AML-193 (cell line): ENCODE data around the gene GPRASP1.
"Not testable (repeated sequence)": the region's sequence is repeated elsewhere in the genome, so short reads cannot be mapped to it uniquely, and the experiment has no call there.

ENCODE experiments used
- DNase-seq, 2 experiments: peaks; one replicate each; lab custom pipeline; 2025; lab: John Stamatoyannopoulos, UW

GPRASP1 gene, protein sequence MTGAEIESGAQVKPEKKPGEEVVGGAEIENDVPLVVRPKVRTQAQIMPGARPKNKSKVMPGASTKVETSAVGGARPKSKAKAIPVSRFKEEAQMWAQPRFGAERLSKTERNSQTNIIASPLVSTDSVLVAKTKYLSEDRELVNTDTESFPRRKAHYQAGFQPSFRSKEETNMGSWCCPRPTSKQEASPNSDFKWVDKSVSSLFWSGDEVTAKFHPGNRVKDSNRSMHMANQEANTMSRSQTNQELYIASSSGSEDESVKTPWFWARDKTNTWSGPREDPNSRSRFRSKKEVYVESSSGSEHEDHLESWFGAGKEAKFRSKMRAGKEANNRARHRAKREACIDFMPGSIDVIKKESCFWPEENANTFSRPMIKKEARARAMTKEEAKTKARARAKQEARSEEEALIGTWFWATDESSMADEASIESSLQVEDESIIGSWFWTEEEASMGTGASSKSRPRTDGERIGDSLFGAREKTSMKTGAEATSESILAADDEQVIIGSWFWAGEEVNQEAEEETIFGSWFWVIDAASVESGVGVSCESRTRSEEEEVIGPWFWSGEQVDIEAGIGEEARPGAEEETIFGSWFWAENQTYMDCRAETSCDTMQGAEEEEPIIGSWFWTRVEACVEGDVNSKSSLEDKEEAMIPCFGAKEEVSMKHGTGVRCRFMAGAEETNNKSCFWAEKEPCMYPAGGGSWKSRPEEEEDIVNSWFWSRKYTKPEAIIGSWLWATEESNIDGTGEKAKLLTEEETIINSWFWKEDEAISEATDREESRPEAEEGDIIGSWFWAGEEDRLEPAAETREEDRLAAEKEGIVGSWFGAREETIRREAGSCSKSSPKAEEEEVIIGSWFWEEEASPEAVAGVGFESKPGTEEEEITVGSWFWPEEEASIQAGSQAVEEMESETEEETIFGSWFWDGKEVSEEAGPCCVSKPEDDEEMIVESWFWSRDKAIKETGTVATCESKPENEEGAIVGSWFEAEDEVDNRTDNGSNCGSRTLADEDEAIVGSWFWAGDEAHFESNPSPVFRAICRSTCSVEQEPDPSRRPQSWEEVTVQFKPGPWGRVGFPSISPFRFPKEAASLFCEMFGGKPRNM (N-terminal part only)

GRCh38 chrX:102651242-102652011 lies at the start of gene GPRASP1:
TSS of gene GPRASP1 (plus strand) at chrX:102651483. CDS start at chrX:102653914, 2,431 bp downstream.
- no peak for DNase-seq

- no peak for DNase-seq
Measured at GRCh38 chrX:102604327-102604726, 47.0 kb upstream of the GPRASP1 start.

- no peak for DNase-seq
Measured at GRCh38 chrX:102606115-102606514, 45.2 kb upstream of the GPRASP1 start.

- no peak for DNase-seq
Measured at GRCh38 chrX:102610905-102611304, 40.4 kb upstream of the GPRASP1 start.

- no peak for DNase-seq
Measured at GRCh38 chrX:102624105-102624504, 27.2 kb upstream of the GPRASP1 start.

DNA sequence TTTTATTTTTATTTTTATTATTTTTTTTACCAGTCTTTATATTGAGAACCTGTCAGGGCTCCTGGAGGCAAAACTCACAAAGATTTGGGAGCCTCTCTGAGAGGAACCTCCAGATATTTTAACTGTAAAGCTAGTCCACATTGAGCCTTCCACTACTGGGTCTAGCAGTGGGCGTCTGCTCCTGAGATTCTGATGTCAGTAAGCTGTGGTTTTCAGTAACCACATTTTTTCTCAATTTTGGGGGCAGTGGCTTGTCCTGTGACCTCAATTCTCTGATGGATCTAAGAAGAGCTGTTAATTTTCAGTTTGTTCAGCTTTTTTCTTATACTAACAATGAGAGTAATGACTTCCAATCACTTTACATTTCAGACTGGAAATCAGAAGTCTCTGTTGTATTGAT lies 23.6 kb upstream of the GPRASP1 start:
- no peak for DNase-seq

DNA sequence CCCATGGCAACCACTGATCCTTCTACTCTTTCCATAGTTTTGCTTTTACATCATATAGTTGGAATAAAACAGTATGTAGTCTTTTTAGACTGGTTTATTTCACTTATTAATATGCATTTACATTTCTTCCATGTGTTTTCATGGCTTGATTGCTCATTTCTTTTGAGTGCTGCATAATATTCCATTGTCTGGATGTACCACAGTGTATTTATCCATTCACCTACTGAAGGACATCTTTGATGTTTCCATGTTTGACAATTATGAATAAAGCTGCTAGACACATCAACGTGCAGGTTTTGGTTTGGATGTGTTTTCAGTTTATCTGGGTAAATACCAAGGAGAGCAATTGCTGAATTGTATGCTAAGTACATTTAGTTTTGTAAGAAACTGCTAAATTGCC lies 13.7 kb upstream of the GPRASP1 start:
- no peak for DNase-seq

GRCh38 chrX:102650903-102651241 lies 411 bp upstream of the GPRASP1 start:
- DNase-seq, result no peak

DNA sequence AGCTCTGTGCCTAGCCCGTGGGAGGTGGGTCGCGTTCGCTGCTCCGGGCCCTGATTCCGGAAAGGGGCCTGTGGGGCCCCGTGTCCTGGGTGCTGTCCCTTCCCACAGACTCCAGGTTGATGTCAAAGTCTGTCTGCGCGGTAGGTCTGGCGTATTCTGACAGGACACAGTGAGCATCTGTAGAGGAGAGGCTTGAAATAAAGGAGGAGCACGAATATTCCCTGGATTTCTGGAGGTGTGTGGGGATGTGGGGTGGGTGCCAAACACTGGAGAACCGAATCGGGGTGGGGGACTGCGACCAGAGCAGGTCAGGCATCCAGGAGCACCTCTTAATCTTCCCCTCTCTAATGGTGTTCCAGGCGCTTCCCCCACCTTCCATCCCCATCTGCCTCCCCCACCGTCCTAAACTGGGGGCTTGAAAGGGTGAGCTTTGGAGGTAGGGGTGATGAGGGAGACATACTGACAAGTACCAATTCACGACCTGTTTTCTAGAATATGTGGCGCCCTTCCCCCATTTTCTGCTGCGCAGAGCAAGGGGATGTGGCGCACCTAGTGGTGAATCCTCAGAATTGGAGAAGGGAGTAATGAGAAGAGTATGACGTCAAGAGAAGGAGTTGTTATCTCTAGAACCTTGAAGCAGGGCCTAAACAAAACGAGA lies 877 bp downstream of the GPRASP1 start:
- DNase-seq, result no peak

DNA sequence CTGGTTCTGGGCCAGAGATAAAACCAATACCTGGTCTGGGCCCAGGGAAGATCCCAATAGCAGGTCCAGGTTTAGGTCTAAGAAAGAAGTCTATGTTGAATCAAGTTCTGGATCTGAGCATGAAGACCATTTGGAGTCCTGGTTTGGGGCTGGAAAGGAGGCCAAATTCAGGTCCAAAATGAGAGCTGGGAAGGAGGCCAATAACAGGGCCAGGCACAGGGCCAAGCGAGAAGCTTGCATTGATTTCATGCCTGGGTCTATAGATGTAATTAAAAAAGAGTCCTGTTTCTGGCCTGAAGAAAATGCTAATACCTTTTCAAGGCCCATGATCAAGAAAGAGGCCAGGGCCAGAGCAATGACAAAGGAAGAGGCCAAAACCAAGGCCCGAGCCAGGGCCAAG lies 3.4 kb downstream of the GPRASP1 start:
- no peak for DNase-seq

- no peak for DNase-seq
Measured at GRCh38 chrX:102658556-102658955, 7.3 kb downstream of the GPRASP1 start.

GRCh38 chrX:102659790-102660757 lies 8.8 kb downstream of the GPRASP1 start:
- DNase-seq, result no peak

- DNase-seq, result not testable (repeated sequence)
Measured at GRCh38 chrX:102663820-102664219, 12.5 kb downstream of the GPRASP1 start.

GRCh38 chrX:102667034-102667433 lies 15.8 kb downstream of the GPRASP1 start:
- DNase-seq, result not testable (repeated sequence)

DNA sequence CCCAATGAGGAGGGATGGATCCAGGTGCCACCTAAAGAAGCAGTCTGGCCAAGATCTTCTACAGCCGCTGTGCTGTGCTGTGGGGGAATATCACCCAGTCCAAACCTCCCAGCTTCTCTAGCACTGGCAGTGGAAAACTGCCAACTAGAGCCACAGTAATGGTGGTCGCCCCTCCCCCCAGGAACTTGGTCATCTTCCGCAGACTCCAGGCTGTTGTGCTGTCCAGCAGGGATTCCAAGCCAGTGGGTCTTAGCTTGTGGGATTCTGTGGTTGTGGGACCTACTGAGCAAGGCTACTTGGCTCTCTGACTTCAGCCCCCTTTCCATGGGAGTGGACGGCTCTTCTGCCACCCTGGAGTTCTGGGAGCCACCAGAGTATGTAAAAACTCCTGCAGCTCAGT lies 18.2 kb downstream of the GPRASP1 start:
- no peak for DNase-seq

DNA sequence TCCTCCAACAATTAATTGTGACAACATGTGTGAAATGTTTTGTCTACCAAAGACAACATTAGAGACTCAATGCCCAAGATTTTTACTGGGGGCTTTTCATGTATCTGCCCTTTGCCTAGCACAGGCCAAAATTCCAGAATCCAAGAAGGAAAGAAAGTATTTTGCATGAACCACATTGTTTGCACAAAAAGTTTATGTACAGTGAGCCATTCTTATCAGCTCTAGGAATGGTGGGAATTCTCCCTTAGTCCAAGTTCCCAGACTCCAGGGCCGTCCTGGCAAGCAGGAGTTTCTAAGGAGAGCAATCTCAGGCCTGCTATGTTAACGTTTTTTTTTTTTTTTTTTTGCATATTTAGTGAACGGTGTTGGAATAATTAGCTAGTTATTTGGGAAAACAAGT lies 21.6 kb downstream of the GPRASP1 start:
- no peak for DNase-seq

DNA sequence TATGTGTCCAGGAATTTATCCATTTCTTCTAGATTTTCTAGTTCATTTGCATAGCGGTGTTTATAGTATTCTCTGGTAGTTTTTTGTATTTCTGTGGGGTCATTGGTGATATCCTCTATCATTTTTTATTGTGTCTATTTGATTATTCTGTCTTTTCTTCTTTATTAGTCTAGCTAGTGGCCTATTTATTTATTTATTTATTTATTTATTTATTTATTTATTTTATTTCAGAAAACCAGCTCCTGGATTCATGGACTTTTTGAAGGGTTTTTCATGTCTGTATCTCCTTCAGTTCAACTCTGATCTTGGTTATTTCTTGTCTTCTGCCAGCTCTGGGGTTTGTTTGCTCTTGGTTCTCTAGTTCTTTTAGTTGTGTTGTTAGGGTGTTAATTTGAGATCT lies 26.2 kb downstream of the GPRASP1 start:
- not testable (repeated sequence) for DNase-seq

DNA sequence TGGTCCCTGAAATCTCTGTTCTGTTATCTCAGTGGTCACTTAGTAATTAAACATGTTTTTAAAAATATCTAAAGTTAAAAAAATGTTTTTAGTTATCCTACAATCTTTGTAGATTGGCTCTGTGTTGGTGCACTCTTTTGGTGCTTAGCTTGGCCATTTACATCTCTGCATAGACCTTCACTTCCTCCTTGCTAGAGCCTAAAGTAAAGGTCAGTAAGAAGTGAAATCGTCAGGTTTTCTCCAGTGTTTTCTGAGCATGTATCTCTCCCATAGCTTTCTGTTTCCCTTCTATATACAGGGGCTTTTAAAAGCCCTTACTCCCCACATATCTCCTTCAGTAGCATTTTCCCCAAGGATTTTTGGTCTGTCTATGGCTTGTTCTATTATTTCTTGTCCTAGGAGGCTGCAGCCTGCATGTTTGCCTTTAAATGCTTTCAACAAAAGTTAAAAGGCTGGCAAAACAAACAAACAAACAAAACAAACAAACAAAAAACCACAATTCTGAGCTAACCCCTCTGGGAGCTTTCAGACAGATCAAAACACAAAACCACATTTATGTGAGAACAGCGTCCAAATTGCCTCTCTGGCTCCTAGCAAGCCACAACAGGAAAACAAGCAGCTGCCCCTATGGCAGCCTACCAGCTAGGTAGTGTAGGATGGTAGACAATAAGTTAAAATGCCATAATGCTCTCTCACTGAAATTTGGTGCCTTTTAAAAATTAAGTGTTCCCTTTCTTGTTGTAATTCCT lies 33.7 kb downstream of the GPRASP1 start:
- DNase-seq, result no peak

DNA sequence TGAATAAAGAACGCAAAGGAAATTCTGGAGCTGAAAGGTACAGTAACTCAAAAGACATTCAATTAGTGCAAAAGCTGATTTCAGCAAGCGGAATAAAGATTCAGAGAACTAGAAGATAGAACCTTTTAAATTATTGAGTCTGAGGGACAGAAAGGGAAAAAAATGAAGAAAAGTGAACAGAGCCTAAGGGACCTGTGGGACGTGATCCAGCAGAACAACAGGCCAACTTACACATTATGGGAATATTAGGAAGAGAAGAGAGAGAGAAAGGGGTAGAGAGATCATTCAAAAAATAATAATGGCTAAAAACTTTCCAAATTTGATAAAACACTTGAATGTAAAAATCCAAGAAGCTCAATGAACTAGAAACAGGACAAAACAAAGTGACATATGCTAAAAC lies 43.5 kb downstream of the GPRASP1 start:
- DNase-seq, result no peak
